ENCODE data around the gene LMBRD2.

GRCh38 chr5:36055984-36056383 lies 95.7 kb downstream of the LMBRD2 start:
- TF ChIP-seq CTCF (IDR thresholded peaks at IDR 0.05) (no peak), POLR2AphosphoS5 (IDR thresholded peaks at IDR 0.05) (no peak), POLR2A (IDR thresholded peaks at IDR 0.05) (no peak), EP300 (IDR thresholded peaks at IDR 0.05) (no peak)

Data from sigmoid colon (tissue), 4 donors.